Activated CD4-positive, alpha-beta T cell treated with anti-CD3 and anti-CD28 coated beads, Interleukin-2, amount 10 ng/mL, durations not matched to agents 7 days and 5 days (primary cell): Measurements from ENCODE around the gene BIN1. TPM values are rescaled to one million over a fixed set of nuclear protein-coding genes. Genes with fewer than 3 reads are reported as not detected.
A peak's percentile ranks its signal among the peaks of the same experiment; 100 is the strongest.

Source experiments
- CTCF ChIA-PET: fragments of 350-600 bp; sonication (Branson Sonifier 250); formaldehyde crosslinking; loops from one replicate; lab custom pipeline; 2021; ENCODE audit warnings: antibody characterized with exemption; lab: Charles Lee
- POLR2A ChIA-PET: fragments of 350-600 bp; sonication (Branson Sonifier 250); formaldehyde crosslinking; loops from one replicate; lab custom pipeline; 2021; ENCODE audit warnings: antibody characterized with exemption; lab: Charles Lee
- DNase-seq: peaks from one replicate; pipeline ENCODE4 v3.0.0-alpha.2; 2020
- H3K27ac Mint-ChIP-seq: one replicate; pipeline ENCODE4 v1.8.0; 2021; ENCODE audit warnings: mild to moderate bottlenecking, moderate library complexity, mixed read lengths
- H3K27me3 Mint-ChIP-seq: one replicate; pipeline ENCODE4 v1.8.0; 2021; ENCODE audit warnings: mixed read lengths
- H3K36me3 Mint-ChIP-seq: one replicate; pipeline ENCODE4 v1.8.0; 2021; ENCODE audit warnings: low read depth, mixed read lengths
- H3K4me1 Mint-ChIP-seq: one replicate; pipeline ENCODE4 v1.8.0; 2021; ENCODE audit warnings: mixed read lengths
- H3K4me3 Mint-ChIP-seq: one replicate; pipeline ENCODE4 v1.8.0; 2021; ENCODE audit warnings: mild to moderate bottlenecking, moderate library complexity, mixed read lengths
- H3K9me3 Mint-ChIP-seq: one replicate; pipeline ENCODE4 v1.8.0; 2021; ENCODE audit warnings: mixed read lengths
- total RNA-seq, 2 experiments: library from RNA; stranded (reverse); gene quantifications; one replicate each; pipeline ENCODE4 v1.2.3, GENCODE V29; 2021

BIN1 gene
- total RNA-seq, 2 experiments from 2014 or later, result 140 to 148 TPM

- Mint-ChIP-seq H3K27ac (no peak overlapping the region), H3K4me1 (peaks cover 6% of the 10 kb centered on the region), H3K4me3 (peak overlapping the region; percentile 65), H3K9me3 (no peaks in the 10 kb centered on the region), H3K27me3 (peaks cover 23% of the 10 kb centered on the region), H3K36me3 (no peaks in the 10 kb centered on the region)
- POLR2A ChIA-PET, result no interaction called here
- CTCF ChIA-PET, result no interaction called here
- DNase-seq, result no peak
Observed at GRCh38 chr2:127106457-127106990, 430 bp downstream of the BIN1 start.

GRCh38 chr2:127105656-127106456 is 1.1 kb downstream of the BIN1 start:
- CTCF ChIA-PET, result interaction anchor here (1.0 kb wide), 1 partner anchor 25 kb away, joined by 5 read pairs; no protein-coding TSS in a partner anchor
- H3K4me1 Mint-ChIP-seq, result peaks cover 6% of the 10 kb centered on the region
- no peaks in the 10 kb centered on the region for H3K9me3 Mint-ChIP-seq
- no peak for DNase-seq
- POLR2A ChIA-PET, result no interaction called here
- no peak overlapping the region for H3K27ac Mint-ChIP-seq
- no peaks in the 10 kb centered on the region for H3K36me3 Mint-ChIP-seq
- H3K4me3 Mint-ChIP-seq, result peak overlapping the region; percentile 65
- peaks cover 20% of the 10 kb centered on the region for H3K27me3 Mint-ChIP-seq

GRCh38 chr2:127104881-127105655 is 1.9 kb downstream of the BIN1 start:
- H3K4me1 Mint-ChIP-seq, result peaks cover 6% of the 10 kb centered on the region
- no peak for DNase-seq
- peaks cover 18% of the 10 kb centered on the region for H3K27me3 Mint-ChIP-seq
- CTCF ChIA-PET, result interaction anchor here (0.6 to 1.2 kb wide), 4 partner anchors 8 to 25 kb away, joined by 3 to 5 read pairs (median 3); no protein-coding TSS in a partner anchor
- no peak overlapping the region for H3K4me3 Mint-ChIP-seq
- POLR2A ChIA-PET, result no interaction called here
- H3K27ac Mint-ChIP-seq, result no peak overlapping the region
- no peaks in the 10 kb centered on the region for H3K36me3 Mint-ChIP-seq
- no peaks in the 10 kb centered on the region for H3K9me3 Mint-ChIP-seq

- CTCF ChIA-PET, result interaction anchor here (1.2 kb wide), 2 partner anchors 9 kb away, joined by 3 read pairs; no protein-coding TSS in a partner anchor
Observed at GRCh38 chr2:127104166-127104660, 2.7 kb downstream of the BIN1 start.

GRCh38 chr2:127103243-127104165 is 3.5 kb downstream of the BIN1 start:
- Mint-ChIP-seq H3K27ac (no peak overlapping the region), H3K9me3 (no peaks in the 10 kb centered on the region), H3K27me3 (peaks cover 14% of the 10 kb centered on the region), H3K4me3 (no peak overlapping the region), H3K4me1 (peaks cover 6% of the 10 kb centered on the region), H3K36me3 (no peaks in the 10 kb centered on the region)
- ChIA-PET CTCF (interaction anchor here (1.2 kb wide), 1 partner anchor 8 kb away, joined by 3 read pairs; no protein-coding TSS in a partner anchor), POLR2A (no interaction called here)
- no peak for DNase-seq

More at GRCh38 chr2:127104166-127104660, 2.7 kb downstream of the BIN1 start:
- DNase-seq, result no peak
- POLR2A ChIA-PET, result no interaction called here
- Mint-ChIP-seq H3K9me3 (no peaks in the 10 kb centered on the region), H3K36me3 (no peaks in the 10 kb centered on the region), H3K4me3 (no peak overlapping the region), H3K4me1 (peaks cover 6% of the 10 kb centered on the region), H3K27me3 (peaks cover 14% of the 10 kb centered on the region), H3K27ac (no peak overlapping the region)

GRCh38 chr2:127102521-127103242 is 4.3 kb downstream of the BIN1 start:
- Mint-ChIP-seq H3K36me3 (no peaks in the 10 kb centered on the region), H3K27ac (no peak overlapping the region), H3K27me3 (peaks cover 11% of the 10 kb centered on the region), H3K4me3 (no peak overlapping the region), H3K9me3 (no peaks in the 10 kb centered on the region), H3K4me1 (peaks cover 4% of the 10 kb centered on the region)
- no peak for DNase-seq
- ChIA-PET POLR2A (no interaction called here), CTCF (no interaction called here)

- Mint-ChIP-seq H3K27ac (no peak overlapping the region), H3K36me3 (no peaks in the 10 kb centered on the region), H3K4me1 (peaks cover 2% of the 10 kb centered on the region), H3K9me3 (no peaks in the 10 kb centered on the region), H3K27me3 (peaks cover 9% of the 10 kb centered on the region), H3K4me3 (no peak overlapping the region)
- CTCF ChIA-PET, result no interaction called here
- DNase-seq, result no peak
- POLR2A ChIA-PET, result no interaction called here
Observed at GRCh38 chr2:127101756-127102477, 5.0 kb downstream of the BIN1 start.

- H3K9me3 Mint-ChIP-seq, result no peaks in the 10 kb centered on the region
- H3K27me3 Mint-ChIP-seq, result peaks cover 9% of the 10 kb centered on the region
- ChIA-PET CTCF (no interaction called here), POLR2A (no interaction called here)
- no peak overlapping the region for H3K4me3 Mint-ChIP-seq
- no peak overlapping the region for H3K27ac Mint-ChIP-seq
- H3K36me3 Mint-ChIP-seq, result no peaks in the 10 kb centered on the region
- H3K4me1 Mint-ChIP-seq, result peaks cover 2% of the 10 kb centered on the region
- no peak for DNase-seq
Observed at GRCh38 chr2:127101048-127101611, 5.8 kb downstream of the BIN1 start.

GRCh38 chr2:127100251-127101047 is 6.5 kb downstream of the BIN1 start:
- H3K9me3 Mint-ChIP-seq, result no peaks in the 10 kb centered on the region
- H3K4me3 Mint-ChIP-seq, result no peak overlapping the region
- H3K4me1 Mint-ChIP-seq, result peaks cover 2% of the 10 kb centered on the region
- no peak overlapping the region for H3K27ac Mint-ChIP-seq
- ChIA-PET CTCF (no interaction called here), POLR2A (no interaction called here)
- H3K36me3 Mint-ChIP-seq, result no peaks in the 10 kb centered on the region
- H3K27me3 Mint-ChIP-seq, result peaks cover 9% of the 10 kb centered on the region
- DNase-seq, result no peak

- DNase-seq, result no peak
- Mint-ChIP-seq H3K36me3 (no peaks in the 10 kb centered on the region), H3K4me1 (no peaks in the 10 kb centered on the region), H3K4me3 (no peak overlapping the region), H3K27ac (no peak overlapping the region), H3K27me3 (peaks cover under 1% of the 10 kb centered on the region), H3K9me3 (no peaks in the 10 kb centered on the region)
- POLR2A ChIA-PET, result no interaction called here
- CTCF ChIA-PET, result no interaction called here
Observed at GRCh38 chr2:127098711-127099110, 8.2 kb downstream of the BIN1 start.
